ENCODE results near the gene ACP2.
"Not testable (repeated sequence)": the region's sequence is repeated elsewhere in the genome, so short reads cannot be mapped to it uniquely, and the experiment has no call there.

DNA sequence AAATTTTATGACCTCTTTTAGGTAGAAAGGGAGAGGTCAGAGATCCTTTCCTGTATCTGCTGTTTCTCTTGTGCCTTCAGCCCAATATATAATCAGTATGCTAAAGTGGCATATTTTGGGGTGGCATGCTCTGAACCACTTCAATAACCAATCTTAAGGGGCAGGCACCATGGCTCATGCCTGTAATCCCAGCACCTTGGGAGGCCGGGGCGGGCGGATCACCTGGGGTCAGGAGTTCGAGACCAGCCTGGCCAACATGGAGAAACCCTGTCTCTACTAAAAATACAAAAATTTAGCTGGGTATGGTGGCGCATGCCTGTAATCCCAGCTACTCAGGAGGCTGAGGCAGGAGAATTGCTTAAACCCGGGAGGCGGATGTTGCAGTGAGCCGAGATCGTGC lies 50.5 kb downstream of the ACP2 start:
- TF ChIP-seq, protein P1, sequence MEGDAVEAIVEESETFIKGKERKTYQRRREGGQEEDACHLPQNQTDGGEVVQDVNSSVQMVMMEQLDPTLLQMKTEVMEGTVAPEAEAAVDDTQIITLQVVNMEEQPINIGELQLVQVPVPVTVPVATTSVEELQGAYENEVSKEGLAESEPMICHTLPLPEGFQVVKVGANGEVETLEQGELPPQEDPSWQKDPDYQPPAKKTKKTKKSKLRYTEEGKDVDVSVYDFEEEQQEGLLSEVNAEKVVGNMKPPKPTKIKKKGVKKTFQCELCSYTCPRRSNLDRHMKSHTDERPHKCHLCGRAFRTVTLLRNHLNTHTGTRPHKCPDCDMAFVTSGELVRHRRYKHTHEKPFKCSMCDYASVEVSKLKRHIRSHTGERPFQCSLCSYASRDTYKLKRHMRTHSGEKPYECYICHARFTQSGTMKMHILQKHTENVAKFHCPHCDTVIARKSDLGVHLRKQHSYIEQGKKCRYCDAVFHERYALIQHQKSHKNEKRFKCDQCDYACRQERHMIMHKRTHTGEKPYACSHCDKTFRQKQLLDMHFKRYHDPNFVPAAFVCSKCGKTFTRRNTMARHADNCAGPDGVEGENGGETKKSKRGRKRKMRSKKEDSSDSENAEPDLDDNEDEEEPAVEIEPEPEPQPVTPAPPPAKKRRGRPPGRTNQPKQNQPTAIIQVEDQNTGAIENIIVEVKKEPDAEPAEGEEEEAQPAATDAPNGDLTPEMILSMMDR (IDR thresholded peaks at IDR 0.05), result not testable (repeated sequence)
- not testable (repeated sequence) for TF ChIP-seq POLR2A (IDR thresholded peaks at IDR 0.05)
